Measurements from ENCODE around the gene SLCO4A1. TPM values are rescaled to one million over a fixed set of nuclear protein-coding genes. Genes with fewer than 3 reads are reported as not detected.

The SLCO4A1 gene
- total and polyA plus RNA-seq, 2 experiments from 2014 or later: 25.8 to 99.0 TPM

DNA sequence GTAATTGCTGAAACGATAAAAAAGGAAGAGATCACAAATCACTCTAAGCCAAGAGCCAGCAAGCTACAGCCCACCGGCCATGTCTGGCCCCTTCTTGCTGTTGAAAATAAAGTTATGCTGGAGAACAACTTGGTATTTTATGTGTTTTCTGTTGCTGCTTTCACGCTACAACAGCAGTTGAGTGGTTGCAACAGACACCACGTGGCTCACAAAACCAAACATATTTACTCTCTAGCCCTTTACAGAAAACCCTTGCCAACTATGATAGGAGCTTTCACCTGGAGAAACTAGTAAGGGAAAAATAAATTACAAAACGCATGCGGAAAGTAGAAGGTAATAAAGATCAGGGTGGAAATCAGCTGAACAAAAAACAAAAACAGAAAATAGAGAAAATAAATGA lies 41.1 kb upstream of the SLCO4A1 start:
- DNase-seq (ENCODE audit: low spot score): no peak
- Histone ChIP-seq H3K27me3 (no peaks in the 10 kb centered on the region), H4K20me1 (ENCODE audit: insufficient read depth, poor library complexity, severe bottlenecking) (no peaks in the 10 kb centered on the region), H3K27ac (no peak overlapping the region), H2AFZ (no peak overlapping the region), H3K36me3 (replicated peaks; ENCODE audit: insufficient read depth, low read depth) (no peaks in the 10 kb centered on the region), H3K4me2 (no peak overlapping the region), H3K4me3 (no peak overlapping the region), H3K9me3 (ENCODE audit: low read depth) (no peaks in the 10 kb centered on the region), H3K79me2 (no peaks in the 10 kb centered on the region), H3K4me1 (ENCODE audit: insufficient read depth) (peaks cover 4% of the 10 kb centered on the region), H3K9me2 (replicated peaks; ENCODE audit: insufficient read depth) (no peaks in the 10 kb centered on the region)
- TF ChIP-seq EZH2 (IDR thresholded peaks at IDR 0.05; ENCODE audit: borderline replicate concordance): no peak
- TF ChIP-seq, protein P1, sequence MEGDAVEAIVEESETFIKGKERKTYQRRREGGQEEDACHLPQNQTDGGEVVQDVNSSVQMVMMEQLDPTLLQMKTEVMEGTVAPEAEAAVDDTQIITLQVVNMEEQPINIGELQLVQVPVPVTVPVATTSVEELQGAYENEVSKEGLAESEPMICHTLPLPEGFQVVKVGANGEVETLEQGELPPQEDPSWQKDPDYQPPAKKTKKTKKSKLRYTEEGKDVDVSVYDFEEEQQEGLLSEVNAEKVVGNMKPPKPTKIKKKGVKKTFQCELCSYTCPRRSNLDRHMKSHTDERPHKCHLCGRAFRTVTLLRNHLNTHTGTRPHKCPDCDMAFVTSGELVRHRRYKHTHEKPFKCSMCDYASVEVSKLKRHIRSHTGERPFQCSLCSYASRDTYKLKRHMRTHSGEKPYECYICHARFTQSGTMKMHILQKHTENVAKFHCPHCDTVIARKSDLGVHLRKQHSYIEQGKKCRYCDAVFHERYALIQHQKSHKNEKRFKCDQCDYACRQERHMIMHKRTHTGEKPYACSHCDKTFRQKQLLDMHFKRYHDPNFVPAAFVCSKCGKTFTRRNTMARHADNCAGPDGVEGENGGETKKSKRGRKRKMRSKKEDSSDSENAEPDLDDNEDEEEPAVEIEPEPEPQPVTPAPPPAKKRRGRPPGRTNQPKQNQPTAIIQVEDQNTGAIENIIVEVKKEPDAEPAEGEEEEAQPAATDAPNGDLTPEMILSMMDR (IDR thresholded peaks at IDR 0.05; ENCODE audit: poor library complexity): no peak
- no peak for TF ChIP-seq EZH2phosphoT487 (IDR thresholded peaks at IDR 0.05; ENCODE audit: low read depth, severe bottlenecking, unreplicated experiment)
- 81% methylated on average over 6 of the region's 6 CpGs for WGBS (ENCODE audit: low lambda C conversion rate, missing lambda C conversion rate)

DNA sequence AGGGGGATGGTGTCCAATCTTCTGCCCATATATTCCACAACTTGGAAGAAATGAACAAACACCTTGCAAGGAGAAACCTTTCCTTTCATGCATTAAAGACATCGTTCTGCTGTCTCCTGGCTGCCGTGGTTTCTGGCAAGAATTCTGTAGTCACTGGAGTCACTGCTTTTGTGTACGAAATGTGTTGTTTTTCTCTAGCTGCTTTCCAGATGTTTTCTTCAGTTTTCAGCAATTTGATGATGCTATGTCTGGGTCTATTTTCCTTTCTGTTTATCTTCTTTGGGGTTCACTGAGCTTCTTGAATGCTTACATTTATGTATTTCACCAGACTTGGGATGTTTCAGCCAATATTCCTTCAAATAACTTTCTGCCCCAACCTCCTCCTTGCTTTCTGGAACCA lies 40.6 kb upstream of the SLCO4A1 start:
- no peaks in the 10 kb centered on the region for H3K79me2 ChIP-seq
- H4K20me1 ChIP-seq (ENCODE audit: insufficient read depth, poor library complexity, severe bottlenecking): no peaks in the 10 kb centered on the region
- DNase-seq (ENCODE audit: low spot score): no peak
- no peak overlapping the region for H3K27ac ChIP-seq
- no peak overlapping the region for H3K4me3 ChIP-seq
- no peaks in the 10 kb centered on the region for H3K36me3 ChIP-seq (replicated peaks; ENCODE audit: insufficient read depth, low read depth)
- H3K4me2 ChIP-seq: no peak overlapping the region
- TF ChIP-seq, protein P1 (IDR thresholded peaks at IDR 0.05; ENCODE audit: poor library complexity): no peak
- TF ChIP-seq EZH2 (IDR thresholded peaks at IDR 0.05; ENCODE audit: borderline replicate concordance): no peak
- no peak for TF ChIP-seq EZH2phosphoT487 (IDR thresholded peaks at IDR 0.05; ENCODE audit: low read depth, severe bottlenecking, unreplicated experiment)
- H3K4me1 ChIP-seq (ENCODE audit: insufficient read depth): peaks cover 8% of the 10 kb centered on the region
- H3K9me3 ChIP-seq (ENCODE audit: low read depth): no peaks in the 10 kb centered on the region
- 62% methylated on average over 3 of the region's 3 CpGs for WGBS (ENCODE audit: low lambda C conversion rate, missing lambda C conversion rate)
- H2AFZ ChIP-seq: no peak overlapping the region
- no peaks in the 10 kb centered on the region for H3K9me2 ChIP-seq (replicated peaks; ENCODE audit: insufficient read depth)
- no peaks in the 10 kb centered on the region for H3K27me3 ChIP-seq

DNA sequence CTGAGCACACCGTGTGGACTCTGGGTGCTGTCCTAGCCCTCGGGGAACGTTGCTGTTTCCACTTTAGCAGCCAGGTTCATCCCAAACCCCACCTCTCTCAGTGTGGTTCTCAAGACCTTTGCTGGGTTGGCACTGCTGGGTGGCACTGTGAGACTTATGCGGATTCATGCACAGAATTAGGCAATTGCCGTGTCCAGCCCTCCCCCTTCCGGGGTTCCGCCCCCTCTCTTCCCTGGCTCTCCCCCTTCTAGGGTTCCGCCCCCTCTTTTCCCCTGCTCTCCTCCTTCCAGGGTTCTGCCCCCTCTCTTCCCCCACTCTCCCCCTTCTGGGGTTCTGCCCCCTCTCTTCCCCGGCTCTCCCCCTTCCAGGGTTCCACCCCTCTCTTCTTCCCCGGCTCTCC lies 39.8 kb upstream of the SLCO4A1 start:
- Histone ChIP-seq H3K27ac (no peak overlapping the region), H3K27me3 (no peaks in the 10 kb centered on the region), H3K9me2 (replicated peaks; ENCODE audit: insufficient read depth) (no peaks in the 10 kb centered on the region), H3K4me2 (no peak overlapping the region), H3K79me2 (no peaks in the 10 kb centered on the region), H3K4me1 (ENCODE audit: insufficient read depth) (peaks cover 8% of the 10 kb centered on the region), H3K9me3 (ENCODE audit: low read depth) (no peaks in the 10 kb centered on the region), H2AFZ (no peak overlapping the region), H4K20me1 (ENCODE audit: insufficient read depth, poor library complexity, severe bottlenecking) (no peaks in the 10 kb centered on the region), H3K36me3 (replicated peaks; ENCODE audit: insufficient read depth, low read depth) (no peaks in the 10 kb centered on the region), H3K4me3 (no peak overlapping the region)
- WGBS (ENCODE audit: low lambda C conversion rate, missing lambda C conversion rate): 85% methylated on average over 6 of the region's 10 CpGs
- DNase-seq (ENCODE audit: low spot score): no peak
- TF ChIP-seq EZH2 (IDR thresholded peaks at IDR 0.05; ENCODE audit: borderline replicate concordance) (no peak), EZH2phosphoT487 (IDR thresholded peaks at IDR 0.05; ENCODE audit: low read depth, severe bottlenecking, unreplicated experiment) (no peak)
- TF ChIP-seq, protein P1 (IDR thresholded peaks at IDR 0.05; ENCODE audit: poor library complexity): no peak
